HFFc6 (cell line): ENCODE measurements around the gene RBM41. TPM values are rescaled to one million over a fixed set of nuclear protein-coding genes. Genes with fewer than 3 reads are reported as not detected.

Source experiments
- total RNA-seq, 6 experiments: library from RNA; stranded (reverse); fragmentation: NEBNext Ultra II Directional; extraction: Animal tissue kit (Norgen Biotek cat#: 25700); gene quantifications; 2 replicates in 1 of 6; 3 replicates in 5 of 6; pipeline ENCODE4 v1.2.3, GENCODE V29; 2021

RBM41 gene
- total RNA-seq, 6 experiments from 2014 or later: 11.4 to 14.0 (median 12.7) TPM

Other genes starting within 250 kb of the RBM41 start
- not detected for gene RIPPLY1, start 215.5 kb downstream of the RBM41 start, total RNA-seq
- gene CLDN2, start 198.4 kb downstream of the RBM41 start, total RNA-seq: not detected
- gene MORC4, start 118.6 kb downstream of the RBM41 start, total RNA-seq: 10 to 100 TPM; 23.6 to 27.7 (median 25.4) TPM
- not detected for gene NUP62CL, start 87.6 kb upstream of the RBM41 start, total RNA-seq
- not detected for gene DNAAF6, start 87.8 kb upstream of the RBM41 start, total RNA-seq